ENCODE results near the gene TAS1R2.

GRCh38 chr1:18861590-18861989 lies 2.1 kb upstream of the TAS1R2 start:
- TF ChIP-seq CTCF (IDR thresholded peaks at IDR 0.05), result no peak
- no peak for TF ChIP-seq POLR2A (IDR thresholded peaks at IDR 0.05)
